GM12864 (cell line): Measurements from ENCODE around the gene POM121L2.

Experiments
- DNase-seq: peaks from one replicate; pipeline ENCODE4 v3.0.0-alpha.2; 2011; ENCODE audit warnings: low read depth
- H3K4me3 ChIP-seq: 2 replicates; pipeline ENCODE4 v1.5.1; 2011; ENCODE audit warnings: mild to moderate bottlenecking, low read depth, low read length, control low read depth
- CTCF ChIP-seq: IDR thresholded peaks from 2 replicates; pipeline ENCODE4 v1.5.1; 2011; ENCODE audit warnings: low read depth, mild to moderate bottlenecking, moderate library complexity, low read length, control low read depth, inconsistent platforms; ENCODE audit errors: missing control alignments

Gene POM121L2

DNA sequence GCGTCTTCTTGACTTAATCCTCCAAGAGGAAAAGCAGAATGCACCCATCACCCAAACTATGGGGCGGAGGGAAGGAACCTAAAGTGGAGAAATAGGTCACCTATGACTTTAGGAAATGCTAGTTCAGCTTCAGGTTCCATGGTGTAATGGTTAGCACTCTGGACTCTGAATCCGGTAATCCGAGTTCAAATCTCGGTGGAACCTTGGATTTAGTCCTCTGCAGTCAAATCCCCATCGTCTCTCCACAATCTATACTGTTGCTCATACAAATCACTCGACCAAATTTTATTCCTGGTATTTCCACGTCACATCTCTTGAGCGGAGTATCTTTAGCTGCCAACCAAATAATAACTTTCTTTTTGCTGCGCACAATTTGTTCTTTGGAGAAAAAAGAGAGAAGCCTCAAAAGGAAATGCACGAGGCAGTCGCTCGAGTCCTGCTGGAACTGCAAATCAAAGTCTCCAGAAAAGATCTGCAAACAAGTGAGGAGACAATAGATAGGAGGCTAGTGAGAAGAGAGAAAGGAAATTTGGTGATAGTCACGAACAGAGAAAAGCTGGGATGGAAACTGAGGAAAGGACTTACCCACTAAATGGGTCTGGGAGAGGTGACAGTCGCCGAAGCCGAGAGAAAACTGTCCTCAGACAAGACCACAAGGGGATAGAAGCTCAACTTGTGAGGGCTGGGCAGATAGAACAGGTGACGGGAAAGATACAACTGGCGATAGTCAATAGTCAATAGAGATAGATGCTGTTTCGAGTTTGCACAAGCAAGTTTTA lies 16.6 kb downstream of the POM121L2 start:
- H3K4me3 ChIP-seq = no peak overlapping the region; the same call in 1 of the 2 replicates
- no peak for TF ChIP-seq CTCF
- DNase-seq = no peak

- DNase-seq = no peak
- no peak overlapping the region for H3K4me3 ChIP-seq
- no peak for TF ChIP-seq CTCF
Observed at GRCh38 chr6:27294409-27294808, 17.7 kb downstream of the POM121L2 start.

- no peak for TF ChIP-seq CTCF
- no peak overlapping the region for H3K4me3 ChIP-seq
- no peak for DNase-seq
Observed at GRCh38 chr6:27293436-27294098, 18.5 kb downstream of the POM121L2 start.

GRCh38 chr6:27290850-27291208 lies 21.2 kb downstream of the POM121L2 start:
- no peak overlapping the region for H3K4me3 ChIP-seq
- no peak for TF ChIP-seq CTCF
- no peak for DNase-seq

- no peak for TF ChIP-seq CTCF
- no peak for DNase-seq
- no peak overlapping the region for H3K4me3 ChIP-seq
Observed at GRCh38 chr6:27290065-27290849, 21.8 kb downstream of the POM121L2 start.

DNA sequence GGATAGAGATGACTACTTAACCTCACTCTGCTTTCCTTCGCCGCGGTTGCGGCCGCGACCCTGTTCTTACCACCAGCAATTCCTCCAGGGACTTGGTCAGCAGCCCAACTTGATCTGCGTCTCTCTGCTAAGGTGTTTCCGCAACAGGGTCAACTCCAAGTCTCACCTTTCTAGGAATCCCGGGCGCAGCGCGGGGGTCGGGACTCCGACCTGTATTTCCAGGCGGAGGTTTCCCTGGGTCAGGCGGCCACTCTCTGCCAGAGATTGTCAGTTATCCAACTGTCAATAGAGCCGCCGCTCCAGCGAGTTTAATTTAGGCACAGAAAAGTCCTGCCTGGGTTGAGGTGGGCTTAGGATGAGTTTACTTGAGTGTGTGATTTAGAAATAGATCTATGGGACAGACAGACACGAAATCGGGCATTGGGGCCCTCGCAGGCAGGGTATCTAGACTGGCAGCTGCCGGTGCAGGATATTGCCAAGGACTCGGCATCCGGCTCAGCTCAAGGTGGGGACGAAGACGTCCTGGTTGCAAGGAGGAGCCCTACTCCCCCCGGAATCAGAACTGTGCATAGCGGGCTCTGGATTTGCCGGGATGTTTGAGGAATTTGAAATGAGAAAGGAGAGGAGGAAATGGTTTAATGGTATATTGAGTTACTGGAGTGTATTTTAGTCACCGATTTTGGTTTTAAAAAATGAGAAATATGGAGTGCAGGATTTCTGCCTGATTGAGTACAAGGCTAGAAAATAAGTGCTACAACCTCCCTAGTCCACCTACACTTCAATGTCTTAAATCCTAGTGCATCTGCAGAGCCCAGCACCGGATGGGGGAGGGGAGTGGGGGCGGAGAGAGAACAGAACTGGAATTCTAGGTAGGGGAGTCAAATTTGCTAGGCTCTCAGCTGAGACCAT lies 23.7 kb downstream of the POM121L2 start:
- no peak for DNase-seq
- H3K4me3 ChIP-seq = peak overlapping the region; percentile 65
- TF ChIP-seq CTCF = no peak
